MCF 10A (cell line): ENCODE measurements around the gene ENTHD1. TPM values are rescaled to one million over a fixed set of nuclear protein-coding genes. Genes with fewer than 3 reads are reported as not detected.

Source experiments
- BruUV-seq: library from RNA; stranded (reverse); fragments of 400-500 nt; replicated peaks from 2 replicates; lab custom pipeline; 2021; lab: Mats Ljungman, UMichigan
- CTCF ChIA-PET: fragments of 300-600 bp; sonication (Branson Sonifier 250); formaldehyde crosslinking; extraction: SDS; loops from one replicate; lab custom pipeline; 2021; ENCODE audit warnings: antibody characterized with exemption, inconsistent platforms; lab: Yijun Ruan, JAX
- POLR2A ChIA-PET: fragments of 300-600, 350-650 bp; sonication (Branson Sonifier 250); formaldehyde crosslinking; extraction: SDS; loops from one replicate; lab custom pipeline; 2020; ENCODE audit warnings: antibody characterized with exemption, inconsistent platforms; lab: Yijun Ruan, JAX
- DNase-seq: peaks from one replicate; pipeline ENCODE4 v3.0.0-alpha.2; 2018; ENCODE audit not compliant: unreplicated experiment
- H3K27ac Mint-ChIP-seq: one replicate; pipeline ENCODE4 v1.8.0; 2022; ENCODE audit warnings: mild to moderate bottlenecking, low read depth, mixed read lengths; ENCODE audit not compliant: unreplicated experiment
- H3K27me3 Mint-ChIP-seq: one replicate; pipeline ENCODE4 v1.8.0; 2022; ENCODE audit warnings: mixed read lengths; ENCODE audit not compliant: insufficient read depth, unreplicated experiment
- H3K36me3 Mint-ChIP-seq: one replicate; pipeline ENCODE4 v1.8.0; 2022; ENCODE audit warnings: mild to moderate bottlenecking, moderate library complexity, mixed read lengths; ENCODE audit not compliant: insufficient read depth, unreplicated experiment
- H3K4me1 Mint-ChIP-seq: one replicate; pipeline ENCODE4 v1.8.0; 2022; ENCODE audit warnings: mixed read lengths; ENCODE audit not compliant: insufficient read depth, unreplicated experiment
- H3K4me3 Mint-ChIP-seq: one replicate; pipeline ENCODE4 v1.8.0; 2022; ENCODE audit warnings: mild to moderate bottlenecking, moderate library complexity, mixed read lengths; ENCODE audit not compliant: unreplicated experiment
- H3K9me3 Mint-ChIP-seq: one replicate; pipeline ENCODE4 v1.8.0; 2022; ENCODE audit warnings: mixed read lengths; ENCODE audit not compliant: unreplicated experiment
- intact Hi-C: fragments of 100-400 bp; cut with micrococcal nuclease; formaldehyde crosslinking; loops from 2 replicates; pipeline ENCODE4 v1.14.1; 2022
- total RNA-seq: library from RNA; stranded (reverse); gene quantifications from 2 replicates; pipeline ENCODE4 v1.2.3, GENCODE V29; 2022
- TF ChIP-seq, protein P1 (sequence below): fragments of 200-600 bp; IDR thresholded peaks from one replicate; pipeline ENCODE4 v1.8.0; 2022; ENCODE audit warnings: antibody characterized with exemption, mild to moderate bottlenecking; ENCODE audit not compliant: unreplicated experiment

Gene ENTHD1
- total RNA-seq, 1 experiment from 2014 or later, result not detected

DNA sequence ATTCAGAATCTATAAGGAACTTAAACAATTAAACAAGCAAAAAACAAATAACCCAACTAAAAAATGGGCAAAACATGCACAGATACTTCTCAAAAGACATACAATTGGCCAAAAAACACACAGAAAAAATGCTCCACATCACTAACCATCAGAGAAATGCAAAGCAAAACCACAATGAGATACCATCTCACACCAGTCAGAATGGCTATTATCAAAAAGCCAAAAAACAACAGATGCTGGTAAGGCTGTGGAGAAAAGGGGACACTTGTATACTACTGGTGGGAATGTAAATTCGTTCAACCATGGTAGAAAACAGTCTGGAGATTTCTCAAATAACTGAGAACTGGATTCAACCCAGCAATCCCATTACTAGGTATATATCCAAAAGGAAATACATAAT lies 24.8 kb downstream of the ENTHD1 start:
- Mint-ChIP-seq H3K4me3 (no peak overlapping the region), H3K36me3 (peaks cover 7% of the 10 kb centered on the region), H3K27ac (no peak overlapping the region), H3K9me3 (no peaks in the 10 kb centered on the region), H3K4me1 (no peaks in the 10 kb centered on the region), H3K27me3 (peaks cover 31% of the 10 kb centered on the region)
- TF ChIP-seq, protein P1, sequence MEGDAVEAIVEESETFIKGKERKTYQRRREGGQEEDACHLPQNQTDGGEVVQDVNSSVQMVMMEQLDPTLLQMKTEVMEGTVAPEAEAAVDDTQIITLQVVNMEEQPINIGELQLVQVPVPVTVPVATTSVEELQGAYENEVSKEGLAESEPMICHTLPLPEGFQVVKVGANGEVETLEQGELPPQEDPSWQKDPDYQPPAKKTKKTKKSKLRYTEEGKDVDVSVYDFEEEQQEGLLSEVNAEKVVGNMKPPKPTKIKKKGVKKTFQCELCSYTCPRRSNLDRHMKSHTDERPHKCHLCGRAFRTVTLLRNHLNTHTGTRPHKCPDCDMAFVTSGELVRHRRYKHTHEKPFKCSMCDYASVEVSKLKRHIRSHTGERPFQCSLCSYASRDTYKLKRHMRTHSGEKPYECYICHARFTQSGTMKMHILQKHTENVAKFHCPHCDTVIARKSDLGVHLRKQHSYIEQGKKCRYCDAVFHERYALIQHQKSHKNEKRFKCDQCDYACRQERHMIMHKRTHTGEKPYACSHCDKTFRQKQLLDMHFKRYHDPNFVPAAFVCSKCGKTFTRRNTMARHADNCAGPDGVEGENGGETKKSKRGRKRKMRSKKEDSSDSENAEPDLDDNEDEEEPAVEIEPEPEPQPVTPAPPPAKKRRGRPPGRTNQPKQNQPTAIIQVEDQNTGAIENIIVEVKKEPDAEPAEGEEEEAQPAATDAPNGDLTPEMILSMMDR, result no peak
- CTCF ChIA-PET, result no interaction called here
- no TSS peak for BruUV-seq
- POLR2A ChIA-PET, result no interaction called here
- no peak for DNase-seq
- intact Hi-C loops, result no loop called here

DNA sequence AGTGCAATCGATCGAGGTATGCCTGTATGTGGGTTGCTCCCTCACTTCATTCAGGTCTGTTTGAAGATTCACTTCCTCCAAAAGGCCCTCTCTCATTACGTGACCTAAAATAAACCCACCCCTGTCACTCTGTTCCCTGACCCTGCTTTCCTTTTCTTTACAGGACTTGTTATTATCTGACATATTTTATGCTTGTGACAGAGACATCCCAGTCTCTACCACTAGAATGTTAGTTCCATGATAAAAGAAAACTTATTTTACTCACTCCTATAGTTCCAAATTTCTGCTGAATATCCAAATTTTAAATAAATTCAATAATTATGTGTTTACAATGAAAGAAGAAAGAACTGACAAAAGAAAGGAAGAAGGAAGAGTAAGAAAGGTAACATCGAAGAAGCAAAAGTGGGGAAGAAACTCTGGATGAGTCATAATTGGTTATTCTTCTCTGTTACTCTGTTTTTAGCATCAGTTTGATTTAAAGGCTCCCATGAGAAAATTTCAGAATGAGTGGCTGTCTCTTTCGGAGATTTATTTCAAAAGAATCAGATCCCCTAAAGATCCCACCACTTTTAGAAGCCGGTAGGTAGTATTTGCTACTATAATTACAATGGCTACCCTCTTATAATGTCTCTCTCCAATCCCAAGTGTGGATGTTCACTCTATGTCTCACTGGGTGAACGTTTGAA lies 33.5 kb downstream of the ENTHD1 start:
- no peak for DNase-seq
- no peak overlapping the region for H3K27ac Mint-ChIP-seq
- H3K4me1 Mint-ChIP-seq, result no peaks in the 10 kb centered on the region
- POLR2A ChIA-PET, result no interaction called here
- no peaks in the 10 kb centered on the region for H3K9me3 Mint-ChIP-seq
- no TSS peak for BruUV-seq
- intact Hi-C loops, result no loop called here
- peaks cover 90% of the 10 kb centered on the region for H3K27me3 Mint-ChIP-seq
- TF ChIP-seq, protein P1, result no peak
- no peaks in the 10 kb centered on the region for H3K36me3 Mint-ChIP-seq
- no peak overlapping the region for H3K4me3 Mint-ChIP-seq
- CTCF ChIA-PET, result no interaction called here

DNA sequence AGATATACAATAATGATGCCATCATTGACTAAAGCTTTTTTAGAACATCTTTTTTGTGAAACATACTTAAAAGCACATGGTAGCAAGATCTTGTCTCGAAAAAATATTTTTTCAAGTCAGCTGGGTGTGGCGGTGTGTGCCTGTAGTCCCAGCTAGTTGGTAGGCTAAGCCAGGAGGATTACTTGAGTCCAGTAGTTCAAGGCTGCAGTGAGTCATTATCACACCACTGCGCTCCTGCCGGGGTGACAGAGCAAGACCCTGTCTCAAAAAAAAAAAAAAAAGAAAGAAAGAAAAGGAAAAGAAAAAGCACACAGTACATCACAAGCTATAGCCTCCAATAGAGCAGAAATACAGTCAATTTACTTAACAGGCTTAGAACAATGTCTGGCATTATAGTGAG lies 37.0 kb downstream of the ENTHD1 start:
- TF ChIP-seq, protein P1, result no peak
- no peak overlapping the region for H3K27ac Mint-ChIP-seq
- H3K9me3 Mint-ChIP-seq, result no peaks in the 10 kb centered on the region
- intact Hi-C loops, result no loop called here
- POLR2A ChIA-PET, result no interaction called here
- no peaks in the 10 kb centered on the region for H3K4me1 Mint-ChIP-seq
- H3K36me3 Mint-ChIP-seq, result no peaks in the 10 kb centered on the region
- peaks cover 78% of the 10 kb centered on the region for H3K27me3 Mint-ChIP-seq
- no TSS peak for BruUV-seq
- no peak for DNase-seq
- CTCF ChIA-PET, result no interaction called here
- no peak overlapping the region for H3K4me3 Mint-ChIP-seq

DNA sequence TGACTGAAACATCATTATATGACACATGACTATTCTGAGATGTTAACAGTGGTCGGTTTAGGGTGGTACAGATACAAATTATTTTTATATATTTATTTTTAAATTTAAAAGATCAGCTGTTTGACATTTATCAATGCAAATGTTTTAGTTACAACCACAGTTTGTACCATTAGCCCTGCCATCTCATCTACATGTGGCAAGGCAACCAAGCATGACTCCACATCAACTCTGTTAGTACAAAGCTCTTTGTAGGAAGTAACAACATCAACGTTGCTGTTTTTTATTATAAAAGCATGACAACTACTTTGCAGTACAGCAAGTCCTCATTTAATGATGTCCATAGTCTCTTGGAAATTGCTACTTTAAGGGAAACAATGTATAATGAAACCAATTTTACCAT lies 40.8 kb downstream of the ENTHD1 start:
- Mint-ChIP-seq H3K36me3 (no peaks in the 10 kb centered on the region), H3K4me1 (no peaks in the 10 kb centered on the region), H3K27ac (no peak overlapping the region), H3K4me3 (no peak overlapping the region), H3K9me3 (no peaks in the 10 kb centered on the region), H3K27me3 (peaks cover 58% of the 10 kb centered on the region)
- CTCF ChIA-PET, result interaction anchor here (1.1 kb wide), 1 partner anchor 13 kb away, joined by 3 read pairs; no protein-coding TSS in a partner anchor
- POLR2A ChIA-PET, result interaction anchor here (0.8 to 0.9 kb wide), 2 partner anchors 10 to 36 kb away, joined by 3 to 4 read pairs; no protein-coding TSS in a partner anchor
- BruUV-seq, result no TSS peak
- intact Hi-C loops, result no loop called here
- TF ChIP-seq, protein P1, result no peak
- no peak for DNase-seq
